Subcutaneous preadipocyte (primary cell): ENCODE measurements around the gene OR51A7. TPM values are rescaled to one million over a fixed set of nuclear protein-coding genes. Genes with fewer than 3 reads are reported as not detected.

Experiments
- total RNA-seq: library from RNA; depleted of rRNA; stranded (reverse); fragments of >200 nt; gene quantifications from 2 replicates; pipeline ENCODE4 v1.2.3, GENCODE V29; 2012

Gene OR51A7, protein sequence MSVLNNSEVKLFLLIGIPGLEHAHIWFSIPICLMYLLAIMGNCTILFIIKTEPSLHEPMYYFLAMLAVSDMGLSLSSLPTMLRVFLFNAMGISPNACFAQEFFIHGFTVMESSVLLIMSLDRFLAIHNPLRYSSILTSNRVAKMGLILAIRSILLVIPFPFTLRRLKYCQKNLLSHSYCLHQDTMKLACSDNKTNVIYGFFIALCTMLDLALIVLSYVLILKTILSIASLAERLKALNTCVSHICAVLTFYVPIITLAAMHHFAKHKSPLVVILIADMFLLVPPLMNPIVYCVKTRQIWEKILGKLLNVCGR
- total RNA-seq, result not detected in 2 replicates

DNA sequence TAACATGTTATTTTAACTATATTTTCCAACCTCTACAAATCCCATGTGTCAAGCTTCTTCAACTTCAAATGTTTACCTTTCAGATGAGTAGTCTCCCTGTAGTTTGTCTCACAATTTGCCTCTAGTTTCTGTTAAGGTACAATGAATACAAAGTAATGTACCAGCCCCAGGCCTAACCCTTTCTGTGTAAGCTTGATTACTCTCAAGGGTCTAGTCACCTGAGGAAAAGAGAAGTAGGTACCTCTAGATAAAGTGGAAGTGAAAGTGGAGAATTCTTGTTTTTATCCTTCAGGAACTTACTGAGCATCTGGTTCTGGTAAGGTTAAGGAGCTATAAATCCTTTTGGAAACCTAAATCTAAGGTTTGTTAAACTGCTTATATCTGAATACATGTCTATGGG, at the start of gene OR51A7:
OR51A7 (plus strand) TSS at position 300 of the 400 bp plus-strand sequence. CDS start 3,587 bp downstream, outside the sequence.

DNA sequence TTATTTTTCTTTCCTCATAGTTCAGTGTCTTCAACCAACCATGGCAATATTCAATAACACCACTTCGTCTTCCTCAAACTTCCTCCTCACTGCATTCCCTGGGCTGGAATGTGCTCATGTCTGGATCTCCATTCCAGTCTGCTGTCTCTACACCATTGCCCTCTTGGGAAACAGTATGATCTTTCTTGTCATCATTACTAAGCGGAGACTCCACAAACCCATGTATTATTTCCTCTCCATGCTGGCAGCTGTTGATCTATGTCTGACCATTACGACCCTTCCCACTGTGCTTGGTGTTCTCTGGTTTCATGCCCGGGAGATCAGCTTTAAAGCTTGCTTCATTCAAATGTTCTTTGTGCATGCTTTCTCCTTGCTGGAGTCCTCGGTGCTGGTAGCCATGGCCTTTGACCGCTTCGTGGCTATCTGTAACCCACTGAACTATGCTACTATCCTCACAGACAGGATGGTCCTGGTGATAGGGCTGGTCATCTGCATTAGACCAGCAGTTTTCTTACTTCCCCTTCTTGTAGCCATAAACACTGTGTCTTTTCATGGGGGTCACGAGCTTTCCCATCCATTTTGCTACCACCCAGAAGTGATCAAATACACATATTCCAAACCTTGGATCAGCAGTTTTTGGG, 21.6 kb upstream of the OR51A7 start, which contains the start of gene OR51T1:
OR51T1 (plus strand) TSS at position 41 of the 641 bp plus-strand sequence; CDS start at position 41, 0 bp downstream.

DNA sequence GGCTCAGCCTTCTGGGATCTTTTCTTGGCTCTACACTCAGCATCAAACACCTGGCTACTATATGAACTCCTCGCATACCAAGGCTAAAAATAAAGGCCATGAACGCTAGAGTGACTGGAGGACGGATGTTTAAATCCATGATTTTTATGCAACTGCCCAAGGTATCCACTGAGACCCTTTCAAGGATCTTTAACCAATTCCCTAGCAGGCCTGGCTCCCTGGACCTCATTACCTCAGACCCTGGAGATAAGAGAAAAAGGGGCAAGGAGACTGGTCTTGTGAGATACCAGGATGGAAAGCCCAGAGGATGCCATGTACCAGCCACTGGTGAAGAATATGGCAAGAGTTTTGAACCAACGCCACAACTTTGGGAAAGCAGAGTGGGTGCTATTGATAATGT, 15.7 kb downstream of the OR51A7 start, which contains the start of gene OR51G2:
OR51G2 (minus strand) TSS at position 101 of the 400 bp plus-strand sequence. CDS start 3,687 bp downstream, outside the sequence.

DNA sequence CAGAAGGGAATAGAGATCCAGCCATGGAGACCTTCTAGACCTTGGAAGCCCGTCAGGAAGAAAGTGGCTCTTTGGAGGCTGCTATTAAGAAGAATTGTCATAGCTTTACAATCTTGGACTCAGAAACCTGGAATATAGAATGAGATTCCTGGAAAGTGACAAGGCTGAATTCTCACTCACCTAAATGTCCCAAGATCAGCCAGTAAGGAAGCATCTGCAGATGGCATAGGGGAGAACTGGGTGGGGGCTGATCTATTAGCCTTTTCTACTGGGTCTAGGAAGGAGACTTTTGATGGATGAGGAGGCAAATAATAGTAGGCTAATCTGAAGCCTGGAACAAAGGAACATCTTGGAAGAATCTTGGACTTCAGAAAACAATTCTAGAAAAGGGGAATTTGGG, 20.7 kb downstream of the OR51A7 start, which contains the start of gene OR51G1:
OR51G1 (minus strand) TSS at position 101 of the 400 bp plus-strand sequence; CDS start at position 101, 0 bp downstream.

DNA sequence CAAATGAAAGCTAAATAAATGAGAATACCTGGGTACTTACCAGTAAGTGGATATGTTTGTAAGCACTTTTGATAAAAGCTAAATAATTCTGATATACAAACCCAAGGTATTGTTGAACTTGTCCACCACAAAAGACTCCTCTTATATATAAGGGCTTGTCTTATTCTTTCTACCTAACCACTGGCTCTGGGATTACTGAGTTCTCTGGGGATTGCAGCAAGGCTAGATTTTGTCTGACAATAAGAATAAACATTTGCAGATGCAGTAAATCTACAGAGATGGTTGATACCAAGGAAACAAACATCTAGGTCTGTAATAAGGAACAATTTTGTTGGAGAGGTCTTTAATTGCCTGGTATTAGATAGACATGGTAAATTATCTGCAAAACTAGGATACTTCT, 43.9 kb downstream of the OR51A7 start, which contains the start of gene OR51A4:
OR51A4 (minus strand) TSS at position 101 of the 400 bp plus-strand sequence. CDS start 505 bp downstream, outside the sequence.

DNA sequence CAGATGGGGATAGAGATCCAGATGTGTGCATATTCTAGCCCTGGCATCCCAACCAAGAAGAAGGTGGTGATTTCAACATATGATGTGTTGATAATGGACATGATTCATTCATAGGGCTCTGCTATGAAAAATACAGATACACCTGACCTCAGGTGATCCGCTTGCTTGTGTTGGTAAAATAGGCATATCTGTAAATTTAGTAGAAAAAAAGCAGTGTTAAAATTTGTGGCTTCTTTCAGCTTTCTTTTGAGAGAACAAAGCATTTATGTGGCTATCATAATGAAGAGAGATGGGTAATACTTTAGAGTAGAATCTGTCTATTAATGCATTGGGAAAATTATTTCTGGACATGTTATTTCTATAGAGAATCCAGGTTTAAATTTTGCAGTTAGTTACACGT, 52.0 kb downstream of the OR51A7 start, which contains the start of gene OR51A2:
OR51A2 (minus strand) TSS at position 101 of the 400 bp plus-strand sequence; CDS start at position 101, 0 bp downstream.

Other genes with a start within 250 kb of the OR51A7 start
- not detected in 2 replicates for gene OR51E2, start 205.9 kb upstream of the OR51A7 start, total RNA-seq
- gene MMP26, start 199.0 kb upstream of the OR51A7 start, total RNA-seq, result not detected in 2 replicates
- gene OR51F1, start 133.8 kb upstream of the OR51A7 start, total RNA-seq, result not detected in 2 replicates
- gene OR52R1, start 99.4 kb upstream of the OR51A7 start, total RNA-seq, result not detected in 2 replicates
- gene OR51F2, start 82.5 kb upstream of the OR51A7 start, total RNA-seq, result not detected in 2 replicates
- gene OR51S1, start 54.6 kb upstream of the OR51A7 start, total RNA-seq, result not detected in 2 replicates
- not detected in 2 replicates for gene OR51T1, start 21.9 kb upstream of the OR51A7 start, total RNA-seq
- not detected in 2 replicates for gene OR51G2, start 15.6 kb downstream of the OR51A7 start, total RNA-seq
- gene OR51G1, start 20.6 kb downstream of the OR51A7 start, total RNA-seq, result not detected in 2 replicates
- gene OR51A4, start 43.8 kb downstream of the OR51A7 start, total RNA-seq, result not detected in 2 replicates
- not detected in 2 replicates for gene OR51A2, start 51.9 kb downstream of the OR51A7 start, total RNA-seq
- not detected in 2 replicates for gene OR51L1, start 91.1 kb downstream of the OR51A7 start, total RNA-seq
- gene OR52J3, start 142.7 kb downstream of the OR51A7 start, total RNA-seq, result not detected in 2 replicates
- gene OR52E2, start 155.8 kb downstream of the OR51A7 start, total RNA-seq, result not detected in 2 replicates
- gene OR52E1, start 165.8 kb downstream of the OR51A7 start, total RNA-seq, result not detected in 2 replicates
- gene OR52A5, start 234.6 kb downstream of the OR51A7 start, total RNA-seq, result not detected in 2 replicates